ENCODE results near the gene PMPCA. TPM values are rescaled to one million over a fixed set of nuclear protein-coding genes. Genes with fewer than 3 reads are reported as not detected.

The PMPCA gene
- total RNA-seq, 1 experiment from 2014 or later = 104 TPM

DNA sequence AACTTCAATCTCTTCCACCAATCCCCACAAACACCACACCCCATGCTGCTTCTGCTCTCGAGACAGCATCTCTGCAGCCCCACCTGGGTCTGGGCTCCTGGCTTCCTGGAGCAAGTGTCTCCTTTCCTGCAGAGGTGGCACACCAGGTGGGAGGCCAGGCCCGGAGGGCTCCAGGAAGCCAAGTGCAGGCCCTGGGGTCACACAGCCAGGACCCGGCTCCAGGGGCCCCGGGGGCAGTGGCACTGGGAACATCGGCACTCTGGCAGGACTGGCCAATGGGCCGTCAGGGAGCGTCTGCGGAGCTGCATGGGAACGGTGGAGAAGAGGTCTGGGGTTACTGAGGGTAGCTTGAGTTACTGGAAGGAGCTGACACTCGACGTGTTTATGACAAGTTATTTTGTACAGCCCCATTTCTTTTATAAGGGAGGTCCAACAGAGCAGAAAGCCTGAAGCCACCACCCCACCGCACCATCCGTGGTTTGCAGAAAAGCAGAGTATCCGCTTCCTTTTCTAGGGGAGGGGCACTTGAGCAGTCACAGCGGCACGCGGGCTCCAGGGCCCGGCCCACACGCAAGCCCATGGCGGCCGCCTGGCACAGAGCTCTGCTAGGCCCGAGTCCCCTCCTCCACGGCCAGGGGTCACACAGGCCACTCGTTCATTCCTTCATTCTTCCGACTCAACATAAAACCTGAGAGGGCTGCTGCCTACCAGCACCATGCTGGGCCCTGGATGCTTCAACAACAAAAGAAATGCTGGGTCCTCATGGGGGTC, 43.8 kb downstream of the PMPCA start:
- no peak for DNase-seq (ENCODE audit: low read depth)

DNA sequence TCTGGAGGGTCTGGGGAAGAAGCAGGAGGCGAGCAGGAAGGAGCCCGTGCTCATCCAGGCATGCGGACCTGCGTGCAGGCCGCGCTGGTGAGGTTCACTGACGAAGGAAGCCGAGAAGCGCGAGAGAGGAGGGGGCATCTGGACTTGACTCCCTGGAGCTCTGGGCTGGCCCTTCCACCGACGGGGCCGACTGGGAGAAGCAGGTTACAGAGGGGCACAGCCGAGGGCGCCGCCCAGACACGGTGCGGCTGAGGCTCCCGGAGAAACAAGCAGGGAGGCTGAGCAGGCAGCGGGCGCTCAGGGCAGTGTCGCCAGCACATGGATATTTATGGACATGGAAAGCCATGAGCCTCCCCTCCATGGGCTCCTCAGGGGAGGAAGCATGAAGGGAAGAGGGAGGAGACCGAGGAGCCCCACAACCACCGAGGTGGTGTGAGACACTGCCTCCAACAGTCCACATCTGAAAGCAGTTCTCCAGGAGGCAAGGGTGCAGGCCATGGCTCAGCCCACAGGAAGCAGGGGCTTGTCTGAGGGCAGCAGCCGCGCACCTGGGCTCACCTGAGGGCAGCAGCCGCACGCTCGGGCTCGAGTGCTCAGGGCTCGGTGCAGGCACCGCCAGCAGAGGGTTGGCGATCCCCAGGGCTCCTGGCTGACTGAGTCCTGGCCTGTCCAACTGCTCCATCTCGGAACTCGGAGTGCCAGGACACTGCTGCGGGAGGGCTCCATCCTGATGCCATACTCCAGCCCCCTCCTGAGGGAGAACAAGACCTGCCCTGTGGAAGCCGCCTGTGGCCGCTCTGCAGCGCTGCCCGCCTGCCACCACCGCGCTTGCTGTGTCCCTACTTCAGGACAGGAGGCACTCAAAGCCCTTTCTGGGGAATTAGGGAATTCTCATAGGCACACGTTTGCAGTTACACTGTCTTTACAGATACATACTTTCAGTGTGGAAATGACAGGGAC, 44.9 kb downstream of the PMPCA start:
- DNase-seq (ENCODE audit: low read depth) = no peak

DNA sequence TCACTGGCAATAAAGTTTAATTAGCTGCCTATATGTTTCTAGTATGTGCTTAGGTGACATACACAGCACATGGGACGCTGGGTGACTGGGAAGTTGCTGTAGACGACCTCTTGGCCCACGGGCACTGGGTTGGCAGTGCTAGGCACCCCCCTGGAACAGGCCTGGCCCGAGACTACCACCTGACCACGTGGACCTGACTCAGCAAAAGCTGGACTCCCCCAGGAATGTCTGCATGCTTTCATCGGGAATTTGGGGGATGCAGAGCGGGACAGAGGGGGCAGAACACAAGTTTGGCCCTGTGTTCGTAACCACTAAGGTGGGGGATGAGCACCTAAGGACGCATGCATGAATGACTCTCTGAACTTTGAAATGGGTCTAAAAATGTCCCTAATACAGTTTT, 45.8 kb downstream of the PMPCA start:
- DNase-seq (ENCODE audit: low read depth) = no peak

DNA sequence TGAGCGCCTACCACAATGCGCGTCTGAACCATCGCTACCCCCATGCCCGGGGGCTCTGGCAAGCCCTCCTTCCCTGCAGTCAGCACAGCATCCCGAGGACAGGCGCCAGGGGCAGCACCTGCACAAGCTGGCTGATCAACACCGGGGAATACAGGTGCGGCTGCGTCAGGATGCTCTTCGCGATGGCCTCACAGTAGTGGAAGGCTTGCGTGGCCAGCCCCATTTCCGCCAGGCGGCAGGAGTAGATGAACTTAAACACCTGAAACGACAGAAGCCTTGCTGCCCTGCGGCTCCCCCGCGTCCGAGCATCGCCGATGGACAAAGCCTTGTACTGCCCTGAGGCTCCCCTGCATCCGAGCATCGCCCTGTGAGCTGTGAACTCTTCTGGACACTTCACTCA, 46.9 kb downstream of the PMPCA start:
- DNase-seq (ENCODE audit: low read depth) = no peak

DNA sequence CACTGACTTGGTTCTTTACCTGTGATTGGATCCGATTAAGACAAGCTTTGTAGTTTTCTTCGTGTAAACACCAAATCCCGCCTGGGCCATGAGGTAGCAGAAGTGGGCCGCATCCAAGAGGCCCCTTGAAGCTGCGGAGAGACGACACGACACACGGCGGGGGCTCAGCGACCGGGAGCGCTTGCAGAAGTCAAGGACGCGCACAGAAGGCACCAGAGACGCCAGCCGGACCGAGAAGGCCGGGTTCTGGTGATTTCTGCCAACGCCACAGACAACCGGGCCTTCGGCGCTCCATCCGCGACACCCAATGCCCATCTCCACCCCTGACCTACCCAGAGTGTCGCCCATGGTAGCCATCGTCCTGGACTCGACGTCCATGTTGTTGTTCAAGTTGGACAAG, 49.0 kb downstream of the PMPCA start:
- DNase-seq (ENCODE audit: low read depth) = no peak

DNA sequence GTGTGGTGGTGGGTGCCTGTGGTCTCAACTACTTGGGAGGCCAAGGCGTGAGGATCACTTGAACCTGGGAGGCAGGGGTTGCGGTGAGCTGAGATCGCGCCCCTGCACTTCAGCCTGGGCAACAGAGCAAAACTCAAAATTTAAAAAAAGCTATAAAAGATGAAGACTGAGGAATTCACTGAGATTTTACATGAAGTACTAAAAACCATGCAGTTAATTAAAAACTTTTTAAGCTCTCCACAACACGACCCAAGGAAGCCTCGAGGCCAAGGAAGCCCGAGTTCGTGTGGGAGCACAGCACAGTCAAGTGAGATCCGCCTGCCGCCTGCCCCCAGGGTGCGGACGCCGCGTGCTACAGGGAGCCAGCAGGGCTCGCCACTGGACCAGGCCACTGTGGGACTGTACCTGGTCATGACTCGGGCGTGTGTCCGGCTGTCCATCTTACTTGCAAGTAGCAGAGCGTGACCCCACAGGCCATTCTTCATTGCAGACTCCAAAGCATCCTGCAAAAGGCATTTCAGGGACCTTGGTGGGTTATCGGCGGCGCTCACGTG, 50.4 kb downstream of the PMPCA start:
- DNase-seq (ENCODE audit: low read depth) = no peak

DNA sequence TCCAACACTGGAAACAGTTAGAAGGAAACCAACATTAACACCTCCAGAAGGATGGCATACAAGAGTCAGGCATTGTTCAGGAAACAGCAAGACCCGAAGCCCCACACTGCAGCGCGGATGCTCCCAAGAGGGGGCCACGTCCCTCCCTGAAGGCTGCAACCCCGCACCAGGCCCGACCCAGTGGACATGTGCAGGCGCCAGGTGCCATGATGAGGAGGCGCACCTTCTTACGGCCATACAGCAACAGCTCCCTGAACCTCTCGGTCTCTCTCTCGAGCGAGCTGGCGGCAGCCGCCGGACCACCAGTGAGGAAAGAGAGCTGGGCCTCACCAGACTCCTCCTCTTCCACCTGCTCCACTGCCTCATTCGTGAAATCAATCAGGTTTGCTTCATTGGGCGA, 52.2 kb downstream of the PMPCA start:
- DNase-seq (ENCODE audit: low read depth) = no peak

DNA sequence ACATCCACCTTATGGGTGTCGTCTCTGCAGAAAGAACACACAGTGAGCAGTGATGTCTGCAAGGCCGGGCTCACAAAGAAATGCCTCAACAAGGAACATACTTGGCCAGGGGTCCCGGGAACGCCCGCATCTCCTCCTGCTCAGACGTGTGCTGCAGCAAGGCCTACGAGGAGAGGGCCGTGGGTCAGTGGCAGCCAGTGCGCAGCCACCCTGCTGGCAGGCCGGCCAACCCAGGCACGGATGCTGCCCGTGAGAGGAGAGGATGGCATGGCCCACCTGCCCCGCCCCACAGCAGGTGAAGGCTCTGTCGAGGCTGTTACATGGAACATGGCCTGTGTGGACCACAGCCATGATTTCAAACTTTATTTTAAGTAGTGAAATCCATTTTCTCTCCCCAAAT, 53.1 kb downstream of the PMPCA start:
- no peak for DNase-seq (ENCODE audit: low read depth)

DNA sequence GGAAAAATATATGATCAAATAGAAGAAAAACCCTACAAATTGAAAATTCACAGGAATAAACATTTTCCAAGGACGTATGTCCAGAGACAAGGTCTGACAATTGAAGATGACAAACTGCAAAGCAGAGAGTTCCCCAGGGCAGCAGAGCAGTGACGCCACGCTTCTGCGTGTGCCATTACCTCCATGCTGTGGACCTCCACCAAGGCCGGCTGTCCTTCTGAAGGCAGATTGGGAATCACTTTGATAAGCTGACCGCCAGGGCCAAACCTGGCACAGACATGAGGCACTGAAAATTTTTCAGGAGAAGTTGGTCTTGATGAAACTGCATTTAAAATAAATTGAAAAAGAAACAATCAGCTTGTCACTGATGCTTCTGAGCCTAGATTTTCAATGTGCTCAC, 53.8 kb downstream of the PMPCA start:
- no peak for DNase-seq (ENCODE audit: low read depth)

DNA sequence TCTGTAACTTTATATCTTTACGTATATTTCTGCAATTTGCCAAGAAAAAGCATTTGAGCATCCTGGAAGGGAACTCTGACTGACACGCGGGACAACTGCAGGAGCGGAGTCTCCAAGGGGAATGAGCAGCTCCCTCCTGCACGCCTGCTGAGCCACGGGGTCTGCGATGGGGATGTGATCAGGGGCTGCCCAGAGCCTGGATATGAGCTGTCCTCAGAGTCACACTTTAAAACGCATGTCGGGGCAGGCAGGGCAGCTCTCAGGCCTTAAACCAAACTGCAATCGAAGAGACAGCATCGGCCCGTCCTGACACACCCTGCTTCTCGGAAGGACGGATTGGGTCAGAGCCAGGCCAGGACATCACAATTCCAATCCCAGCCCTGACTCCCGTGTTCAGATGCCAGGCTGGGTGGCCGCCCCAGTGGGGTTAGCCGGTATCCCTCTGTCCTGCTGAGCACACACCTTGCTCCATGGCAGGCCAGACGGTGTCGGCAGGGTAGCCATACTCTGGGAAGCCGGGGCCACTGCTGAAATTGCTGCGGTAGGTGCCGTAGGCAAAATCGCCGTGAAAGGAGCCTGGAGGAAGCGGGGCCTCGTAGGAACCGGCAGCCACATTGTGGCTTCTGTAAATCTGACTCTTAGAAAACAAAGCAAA, 55.2 kb downstream of the PMPCA start:
- no peak for DNase-seq (ENCODE audit: low read depth)

DNA sequence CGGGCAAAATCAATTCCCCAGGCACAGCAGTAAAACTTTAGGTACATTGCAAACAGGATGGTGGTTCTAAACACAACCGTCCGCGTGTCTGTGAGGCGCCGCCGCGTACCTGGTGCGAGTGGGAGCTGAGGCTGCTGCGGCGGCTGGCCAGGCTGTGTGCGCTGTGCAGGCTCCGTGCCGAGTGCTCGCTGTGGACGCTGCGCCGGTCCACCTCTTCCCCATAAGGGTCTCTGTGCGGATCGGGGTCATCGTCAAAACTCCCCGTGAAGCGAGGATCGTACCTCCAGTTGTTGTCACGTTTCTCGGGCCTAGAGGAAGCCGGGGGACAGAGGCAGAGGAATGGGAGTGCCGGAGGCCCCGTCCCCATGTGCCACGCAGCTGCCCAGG, 55.7 kb downstream of the PMPCA start:
- DNase-seq (ENCODE audit: low read depth) = no peak

DNA sequence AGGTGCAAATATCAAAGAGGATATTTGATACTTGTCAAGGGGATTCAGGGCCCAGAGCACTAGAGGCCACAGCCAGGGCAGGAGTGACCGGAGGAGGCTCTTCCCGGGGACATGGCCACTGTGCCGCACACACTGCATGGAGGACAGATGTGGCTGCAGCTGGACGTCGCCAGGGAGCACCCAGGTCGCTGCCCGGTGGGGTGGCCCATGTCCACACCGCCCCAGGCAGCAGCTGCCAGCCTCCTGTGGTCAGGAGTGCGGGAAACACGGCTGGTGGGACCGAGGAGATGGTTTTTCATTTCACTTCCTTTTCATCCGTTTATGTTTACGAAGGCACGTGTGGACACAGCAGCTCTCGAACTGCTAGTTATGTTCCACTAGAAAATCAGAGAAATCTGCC, 57.3 kb downstream of the PMPCA start:
- no peak for DNase-seq (ENCODE audit: low read depth)

DNA sequence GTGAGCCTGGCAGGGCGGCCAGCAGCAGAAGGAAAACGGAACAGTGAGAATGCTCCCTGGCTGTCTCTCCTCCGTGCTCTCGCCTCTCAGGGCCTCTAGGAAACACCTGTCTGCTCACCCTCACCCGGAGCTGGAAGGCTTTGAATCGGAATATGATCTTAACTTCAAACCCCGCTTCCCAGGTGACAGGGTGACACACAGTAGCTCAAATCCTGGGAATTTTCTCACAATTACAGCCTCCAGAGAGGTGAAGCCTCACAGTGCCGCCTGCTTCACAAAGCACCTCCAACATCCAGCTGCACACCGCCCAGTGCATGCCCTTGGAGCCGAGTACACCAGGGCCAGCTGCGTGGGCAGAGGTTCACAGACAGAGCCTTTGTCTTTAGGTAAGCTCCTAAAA, 59.9 kb downstream of the PMPCA start:
- DNase-seq (ENCODE audit: low read depth) = no peak

DNA sequence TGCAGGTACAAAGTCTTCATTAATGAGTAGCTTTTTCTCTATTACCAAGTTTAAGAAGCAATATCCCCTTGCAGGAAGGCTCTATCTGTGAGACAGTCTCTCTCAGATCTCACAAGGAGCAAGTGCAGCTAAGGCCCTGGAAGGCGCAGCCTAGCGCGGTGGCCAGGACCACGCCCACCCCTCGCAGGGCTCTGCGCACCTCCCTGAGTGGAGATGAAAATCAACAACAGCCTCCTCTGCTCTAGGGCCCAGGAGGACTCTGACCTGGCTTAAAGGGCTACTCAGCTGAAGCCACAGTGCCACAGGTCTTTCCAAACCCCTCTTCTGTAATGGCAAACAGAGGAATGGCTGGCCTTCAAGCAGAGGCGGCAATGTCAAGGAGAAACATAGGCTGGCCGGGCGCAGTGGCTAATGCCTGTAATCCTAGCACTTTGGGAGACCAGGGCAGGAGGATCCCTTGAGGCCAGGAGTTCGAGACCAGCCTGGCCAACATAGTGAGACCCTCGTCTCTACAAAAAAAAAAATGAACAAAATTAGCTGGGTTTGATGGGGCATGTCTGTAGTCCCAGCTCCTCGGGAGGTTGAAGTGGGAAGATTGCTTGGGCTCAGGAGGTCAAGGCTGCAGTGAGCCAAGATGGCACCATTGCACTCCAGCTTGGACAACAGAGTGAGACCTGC, 60.5 kb downstream of the PMPCA start:
- no peak for DNase-seq (ENCODE audit: low read depth)

DNA sequence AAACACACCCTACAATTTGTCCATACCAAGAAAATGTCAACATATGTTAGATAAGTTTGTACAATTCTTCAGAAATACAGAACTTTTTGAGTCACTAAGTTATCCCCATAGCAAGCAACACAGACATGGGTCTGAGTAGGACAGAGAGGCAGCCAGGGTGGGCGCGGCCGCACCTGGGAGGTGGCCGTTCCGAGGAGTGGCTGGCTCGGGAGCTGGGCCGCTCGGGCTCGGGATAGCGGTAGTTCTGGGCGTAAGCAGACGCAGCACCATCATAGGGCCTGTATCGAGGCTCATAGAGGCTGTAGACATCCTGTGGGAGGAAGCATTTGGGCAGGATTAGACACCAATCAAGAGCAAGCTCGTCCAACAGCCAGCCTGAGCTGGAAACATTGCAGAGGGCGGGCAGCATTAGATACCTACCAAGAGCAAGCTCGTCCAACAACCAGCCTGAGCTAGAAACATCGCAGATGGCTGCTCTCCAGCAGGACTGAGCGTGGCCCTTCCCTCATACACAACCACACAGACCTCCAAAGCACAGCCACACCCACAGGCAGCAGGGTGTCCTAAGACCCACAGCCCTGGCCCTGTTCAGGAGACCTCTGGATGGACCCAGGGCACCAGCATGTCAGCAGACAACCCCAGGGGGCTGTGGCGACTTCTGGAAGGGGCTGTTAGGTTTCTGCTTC, 61.5 kb downstream of the PMPCA start:
- DNase-seq (ENCODE audit: low read depth) = no peak

DNA sequence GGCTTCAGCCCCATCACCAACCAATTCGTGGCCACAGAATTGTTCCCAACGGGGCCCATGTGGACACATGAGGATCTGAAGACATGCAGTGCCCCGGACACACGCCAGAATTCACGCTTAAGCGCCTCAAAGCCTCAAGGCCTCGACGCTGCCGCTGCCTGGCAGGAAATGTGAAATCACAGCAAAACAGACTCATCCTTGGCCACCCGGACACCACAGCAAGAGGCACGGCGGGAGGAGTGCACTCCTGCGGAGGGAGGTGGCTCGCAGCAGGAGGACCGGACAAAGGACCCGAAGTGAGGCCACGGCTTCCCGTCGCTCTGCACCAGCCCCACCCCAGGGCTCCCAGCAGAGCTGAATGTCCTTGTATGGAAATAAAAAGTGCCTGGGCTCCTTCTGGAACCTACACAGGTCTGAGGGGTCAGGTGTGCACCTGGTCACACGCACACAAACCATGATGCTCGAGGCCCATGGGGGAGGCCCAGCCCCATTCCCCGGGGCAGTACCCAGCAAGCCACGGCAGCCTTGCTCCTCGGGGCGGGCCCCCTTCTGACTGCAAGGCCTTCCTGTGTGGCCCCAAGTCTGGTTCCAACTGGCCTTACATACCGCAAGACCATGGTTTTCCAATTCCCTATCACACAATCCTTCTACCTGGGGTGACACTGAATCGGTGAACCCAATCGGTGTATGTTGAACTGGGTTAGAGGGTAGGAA, 62.3 kb downstream of the PMPCA start:
- no peak for DNase-seq (ENCODE audit: low read depth)

DNA sequence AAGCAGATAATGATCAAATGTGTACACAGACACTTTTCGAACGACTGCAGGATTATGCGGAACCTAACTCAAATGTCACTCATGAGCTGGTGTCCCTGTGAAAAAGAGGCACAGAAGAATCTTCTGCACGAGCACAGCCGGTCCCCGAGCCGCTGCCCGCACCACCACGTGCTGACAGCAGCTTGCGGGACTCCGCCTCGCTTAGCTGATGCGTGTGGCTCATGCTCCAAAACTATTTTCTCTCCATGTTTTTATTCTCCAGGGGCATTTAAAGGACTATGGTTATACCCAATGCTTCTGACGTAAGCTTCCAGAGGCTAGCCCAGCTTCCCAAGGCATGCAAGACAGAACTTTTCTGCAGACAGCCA, 62.9 kb downstream of the PMPCA start:
- DNase-seq (ENCODE audit: low read depth) = no peak

Data from HT1080 (cell line).